Activated effector memory CD4-positive, alpha-beta T cell treated with anti-CD3 and anti-CD28 coated beads, Interleukin-2, amount 50 U/mL, for 16 hours (primary cell): Measurements from ENCODE around the gene ADGRG1.

Source experiments
- DNase-seq: peaks from one replicate; pipeline ENCODE4 v3.0.0-alpha.2; 2020

ADGRG1 gene

DNA sequence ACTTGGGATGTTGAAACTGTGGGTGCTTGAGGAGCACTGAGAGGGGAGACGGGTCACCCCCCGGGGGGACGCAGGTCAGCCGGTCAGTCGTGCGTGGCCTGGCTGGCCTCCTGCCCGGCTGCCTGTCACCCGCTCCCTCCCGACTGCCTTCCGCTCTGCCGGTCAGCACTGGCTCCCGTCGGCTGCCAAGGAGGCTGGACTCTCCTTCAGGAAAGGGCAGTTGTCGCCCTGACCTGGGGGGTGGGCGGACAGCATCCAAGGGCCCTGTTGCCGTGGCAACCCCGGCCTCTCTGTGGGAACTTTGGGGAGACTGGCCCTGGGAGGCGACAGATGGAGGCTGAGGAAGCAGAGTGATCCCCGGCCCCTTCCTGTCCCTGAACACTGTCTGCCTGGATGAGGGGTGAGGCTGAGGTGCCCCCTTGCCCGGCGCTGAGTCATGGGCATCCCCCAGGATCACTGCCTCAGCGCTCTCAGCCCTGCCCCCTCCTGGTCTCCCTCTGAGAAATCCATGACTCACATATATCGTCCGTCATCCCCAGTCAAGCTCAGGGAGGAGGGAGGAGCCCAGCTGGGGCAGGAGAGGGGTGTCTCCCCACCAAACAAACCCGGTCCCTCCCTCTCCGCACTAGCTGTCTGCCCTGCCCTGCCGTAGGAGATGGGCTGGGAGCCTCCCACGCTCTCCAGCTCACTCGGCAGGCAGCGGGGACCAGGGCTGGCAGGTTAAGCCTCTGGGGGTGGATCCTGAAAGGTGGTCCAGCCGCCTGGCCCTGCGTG lies at the start of gene ADGRG1:
ADGRG1 (plus strand) TSS at position 623 of the 774 bp plus-strand sequence. CDS start 21,658 bp downstream, outside the sequence.
- peak; percentile 84 for DNase-seq

DNA sequence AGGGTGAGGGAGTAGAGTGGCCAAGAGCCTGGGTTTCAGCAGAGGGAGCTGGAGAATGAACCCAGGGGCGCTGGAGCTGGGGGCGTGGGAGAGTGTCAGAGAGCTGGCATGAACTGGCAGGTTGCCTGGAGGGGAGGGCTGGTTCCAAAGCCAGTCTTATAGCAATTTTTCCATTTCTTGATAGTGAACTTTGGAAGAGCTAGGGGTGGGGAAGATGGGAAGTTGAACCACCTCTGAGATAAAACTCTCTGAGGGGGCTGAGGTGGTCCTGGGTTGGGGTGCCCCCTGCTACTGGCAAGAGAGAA lies 49.1 kb upstream of the ADGRG1 start:
- DNase-seq, result no peak

DNA sequence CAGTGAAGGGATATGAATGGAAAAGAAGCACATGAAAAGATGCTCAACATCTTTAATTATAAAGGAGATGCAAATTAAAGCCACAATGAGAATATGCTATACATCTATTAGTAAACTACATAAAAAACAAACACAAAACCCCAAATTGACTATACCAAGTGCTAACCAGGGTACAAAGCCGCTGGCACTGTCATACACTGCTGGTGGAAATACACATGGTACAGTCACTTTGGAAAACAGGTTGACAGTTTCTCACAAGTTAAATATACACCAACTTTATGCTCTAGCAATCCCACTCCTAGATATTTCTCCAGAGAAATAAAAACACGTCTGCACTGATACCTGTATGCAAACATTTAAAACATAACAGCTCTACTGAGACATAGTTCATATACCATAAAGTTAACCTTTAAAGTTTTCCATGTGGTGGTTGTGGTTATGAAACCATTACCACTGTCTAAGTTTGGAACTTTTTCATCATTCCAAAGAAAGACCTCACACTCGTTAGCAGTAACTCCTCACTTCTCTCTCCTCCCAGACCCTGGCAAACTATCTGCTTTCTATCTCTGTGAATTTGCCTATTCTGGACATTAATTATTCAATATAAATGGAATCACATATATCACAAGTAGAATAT lies 43.3 kb upstream of the ADGRG1 start:
- DNase-seq, result no peak

GRCh38 chr16:57588831-57589230 lies 39.6 kb upstream of the ADGRG1 start:
- no peak for DNase-seq

- DNase-seq, result peak; percentile 24
These were observed 39.1 kb upstream of the ADGRG1 start for GRCh38 chr16:57589374-57589773.

DNA sequence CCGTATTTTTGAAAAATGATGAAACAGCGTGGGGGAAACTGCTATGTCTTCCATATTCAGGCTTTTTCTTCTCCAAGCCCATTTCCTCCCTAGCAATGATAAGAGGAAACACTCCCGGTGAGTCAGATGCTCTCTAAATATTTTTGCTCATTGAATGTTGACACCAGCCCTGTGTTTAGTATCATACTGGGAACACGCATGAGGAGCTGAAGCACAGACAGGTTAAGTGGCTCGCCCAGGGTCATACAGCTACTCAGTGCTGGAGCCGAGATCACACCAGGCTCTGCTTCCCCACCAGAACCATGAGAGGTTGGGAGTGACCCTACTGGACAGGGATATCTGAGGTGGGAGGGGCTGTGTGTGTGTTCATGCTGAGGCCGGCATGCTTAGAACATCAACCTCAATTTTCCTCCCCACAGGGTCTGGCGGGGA lies 37.8 kb upstream of the ADGRG1 start:
- no peak for DNase-seq

DNA sequence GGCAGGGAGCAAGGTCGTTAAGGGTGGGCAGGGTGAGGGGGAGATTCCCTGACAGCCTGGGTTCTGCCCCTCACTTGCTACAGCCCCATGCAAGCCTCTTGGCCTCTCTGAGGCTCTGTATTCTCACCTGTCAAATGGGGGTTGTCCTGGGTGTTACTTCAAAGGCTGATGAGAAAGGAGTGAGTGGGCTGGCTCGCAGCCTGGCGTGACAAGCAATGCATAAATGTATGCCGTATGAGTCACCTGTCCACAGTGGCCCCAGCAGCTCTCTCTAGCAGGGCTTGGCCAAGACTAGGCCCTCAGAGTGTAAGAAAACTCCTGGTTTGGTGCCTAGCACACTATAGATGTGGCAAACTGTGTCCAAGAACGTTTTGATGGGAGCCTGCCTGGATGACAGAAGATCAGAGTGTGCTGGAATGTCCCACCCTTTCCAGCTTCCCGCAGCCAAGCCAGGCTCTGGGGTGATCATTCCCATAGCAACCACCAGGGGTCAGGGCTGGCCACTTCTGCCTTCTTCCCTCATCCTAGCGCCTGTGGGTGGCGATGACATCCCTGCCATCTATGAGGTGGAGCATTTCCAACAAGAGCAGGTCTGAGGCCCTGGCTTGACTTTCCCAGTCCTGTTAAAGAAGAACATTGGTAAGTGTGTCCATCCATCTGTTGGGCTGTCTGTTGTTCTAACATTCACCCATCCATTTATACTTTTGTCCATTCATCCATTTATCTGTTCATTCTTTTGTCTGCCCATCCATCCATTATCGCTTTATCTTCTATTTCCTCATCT lies 37.2 kb upstream of the ADGRG1 start:
- peak; percentile 87 for DNase-seq

DNA sequence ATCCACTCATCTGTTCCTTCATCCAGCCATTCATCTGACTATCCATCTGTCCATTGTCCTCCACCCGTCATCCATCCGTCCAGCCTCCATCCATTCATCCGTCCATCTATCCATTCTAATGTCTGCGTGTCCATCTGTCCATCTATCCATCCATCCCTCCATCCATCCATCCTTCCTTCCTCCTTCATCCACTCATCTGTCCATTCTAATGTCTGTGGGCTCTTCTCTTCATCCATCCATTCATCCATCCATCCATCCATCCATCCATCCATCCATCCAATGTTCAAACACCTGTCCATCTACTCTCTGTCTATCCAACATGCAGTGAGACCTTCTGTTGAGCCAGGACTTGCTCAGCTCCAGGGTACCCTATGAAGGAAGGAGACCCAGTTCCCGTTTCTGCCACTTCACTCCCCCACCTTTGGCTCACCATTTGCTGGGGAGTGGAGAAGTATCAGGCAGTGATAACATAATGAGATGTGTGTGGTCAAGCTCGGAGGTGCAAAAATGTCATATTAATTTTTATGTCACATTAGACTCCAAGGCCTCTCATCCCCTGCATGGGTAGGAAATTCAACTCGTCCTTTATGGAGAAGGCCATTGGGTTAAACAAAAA lies 36.5 kb upstream of the ADGRG1 start:
- DNase-seq, result peak; percentile 53

GRCh38 chr16:57592591-57593003 lies 35.8 kb upstream of the ADGRG1 start:
- peak; percentile 86 for DNase-seq

- peak; percentile 63 for DNase-seq
These were observed 35.4 kb upstream of the ADGRG1 start for GRCh38 chr16:57593021-57593420.

- no peak for DNase-seq
These were observed 34.4 kb upstream of the ADGRG1 start for GRCh38 chr16:57593990-57594389.

- peak; percentile 47 for DNase-seq
These were observed 33.8 kb upstream of the ADGRG1 start for GRCh38 chr16:57594531-57595031.

DNA sequence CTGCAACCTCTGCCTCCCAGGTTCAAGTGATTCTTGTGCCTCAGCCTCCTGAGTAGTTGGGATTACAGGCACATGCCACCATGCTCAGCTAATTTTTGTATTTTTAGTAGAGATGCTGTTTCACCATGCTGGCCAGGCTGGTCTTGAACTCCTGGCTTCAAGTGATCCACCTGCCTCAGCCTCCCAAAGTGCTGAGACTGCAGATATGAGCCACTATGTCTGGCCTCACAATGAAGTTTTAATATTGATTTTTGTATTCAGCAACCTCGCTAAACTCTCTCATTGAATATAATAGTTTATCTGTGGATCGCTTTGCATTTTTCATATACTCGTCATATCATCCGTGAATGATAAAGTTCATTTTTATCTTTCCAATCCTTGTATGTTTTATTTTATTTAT lies 32.2 kb upstream of the ADGRG1 start:
- peak; percentile 6 for DNase-seq

GRCh38 chr16:57598437-57598836 lies 30.0 kb upstream of the ADGRG1 start:
- DNase-seq, result no peak

GRCh38 chr16:57600048-57600835 lies 28.2 kb upstream of the ADGRG1 start:
- peak; percentile 76 for DNase-seq

- DNase-seq, result peak; percentile 25
These were observed 27.4 kb upstream of the ADGRG1 start for GRCh38 chr16:57600952-57601580.

GRCh38 chr16:57601801-57602478 lies 26.5 kb upstream of the ADGRG1 start:
- peak; percentile 82 for DNase-seq

- peak; percentile 34 for DNase-seq
These were observed 25.1 kb upstream of the ADGRG1 start for GRCh38 chr16:57603115-57604024.

DNA sequence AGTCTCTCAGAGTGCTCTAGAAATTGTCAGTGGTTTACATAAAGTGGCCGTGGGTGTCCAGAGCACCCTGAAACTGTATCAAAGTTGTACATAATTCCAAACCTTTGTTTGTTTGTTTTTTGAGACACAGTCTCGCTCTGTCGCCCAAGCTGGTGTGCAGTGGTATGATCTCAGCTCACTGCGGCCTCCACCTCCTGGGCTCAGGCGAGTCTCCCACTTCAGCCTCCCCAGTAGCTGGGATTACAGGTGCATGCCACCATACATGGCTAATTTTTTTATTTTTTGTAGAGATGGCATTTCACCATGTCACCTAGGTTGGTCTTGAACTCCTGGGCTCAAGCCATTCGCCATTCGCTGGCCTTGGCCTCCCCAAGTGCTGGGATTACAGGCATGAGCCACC lies 24.3 kb upstream of the ADGRG1 start:
- DNase-seq, result peak; percentile 21
